Measurements from ENCODE around the gene MED14.

- no peak for TF ChIP-seq EP300 (IDR thresholded peaks at IDR 0.05)
- no peak for TF ChIP-seq CTCF (IDR thresholded peaks at IDR 0.05)
- no peak for TF ChIP-seq POLR2A (IDR thresholded peaks at IDR 0.05)
- TF ChIP-seq POLR2AphosphoS5 (IDR thresholded peaks at IDR 0.05) = no peak
These were observed 29.6 kb downstream of the MED14 start for GRCh38 chrX:40705658-40706312.

Measured in gastroesophageal sphincter (tissue), 3 donors.